HG02885 (cell line): ENCODE measurements around the gene ALPP.
"Not testable (repeated sequence)": the region's sequence is repeated elsewhere in the genome, so short reads cannot be mapped to it uniquely, and the experiment has no call there.

Experiments
- ATAC-seq: cut with Tn5 transposase; IDR thresholded peaks from one replicate; pipeline ENCODE4 v1.9.1; 2021; ENCODE audit warnings: mild to moderate bottlenecking; ENCODE audit not compliant: unreplicated experiment, poor library complexity

The ALPP gene

GRCh38 chr2:232398293-232399034 lies 19.9 kb downstream of the ALPP start:
- no peak for ATAC-seq

GRCh38 chr2:232400256-232401015 lies 21.9 kb downstream of the ALPP start:
- ATAC-seq, result no peak

GRCh38 chr2:232402518-232402917 lies 24.0 kb downstream of the ALPP start:
- ATAC-seq, result no peak

GRCh38 chr2:232405943-232406510 lies 27.5 kb downstream of the ALPP start:
- ATAC-seq, result no peak

GRCh38 chr2:232406556-232407310 lies 28.2 kb downstream of the ALPP start, which contains the start of gene ALPG:
ALPG (plus strand) TSS chr2:232406844; CDS start chr2:232406895, 51 bp downstream.
- ATAC-seq, result no peak

- not testable (repeated sequence) for ATAC-seq
Measured at GRCh38 chr2:232407428-232408150, 29.0 kb downstream of the ALPP start.

- ATAC-seq, result not testable (repeated sequence)
Measured at GRCh38 chr2:232408269-232408668, 29.7 kb downstream of the ALPP start.

- ATAC-seq, result not testable (repeated sequence)
Measured at GRCh38 chr2:232409617-232410016, 31.1 kb downstream of the ALPP start.

- ATAC-seq, result no peak
Measured at GRCh38 chr2:232410238-232410900, 31.8 kb downstream of the ALPP start.

GRCh38 chr2:232411901-232412629 lies 33.5 kb downstream of the ALPP start:
- ATAC-seq, result no peak

GRCh38 chr2:232412986-232413385 lies 34.4 kb downstream of the ALPP start:
- ATAC-seq, result no peak

- ATAC-seq, result no peak
Measured at GRCh38 chr2:232415138-232415690, 36.7 kb downstream of the ALPP start.

- no peak for ATAC-seq
Measured at GRCh38 chr2:232415736-232416520, 37.4 kb downstream of the ALPP start.

GRCh38 chr2:232416521-232417470 lies 38.2 kb downstream of the ALPP start:
- no peak for ATAC-seq

- no peak for ATAC-seq
Measured at GRCh38 chr2:232417489-232417888, 38.9 kb downstream of the ALPP start.

- no peak for ATAC-seq
Measured at GRCh38 chr2:232418056-232418455, 39.5 kb downstream of the ALPP start.
